Measurements from ENCODE around the gene PCDH12.

- TF ChIP-seq, protein P1, sequence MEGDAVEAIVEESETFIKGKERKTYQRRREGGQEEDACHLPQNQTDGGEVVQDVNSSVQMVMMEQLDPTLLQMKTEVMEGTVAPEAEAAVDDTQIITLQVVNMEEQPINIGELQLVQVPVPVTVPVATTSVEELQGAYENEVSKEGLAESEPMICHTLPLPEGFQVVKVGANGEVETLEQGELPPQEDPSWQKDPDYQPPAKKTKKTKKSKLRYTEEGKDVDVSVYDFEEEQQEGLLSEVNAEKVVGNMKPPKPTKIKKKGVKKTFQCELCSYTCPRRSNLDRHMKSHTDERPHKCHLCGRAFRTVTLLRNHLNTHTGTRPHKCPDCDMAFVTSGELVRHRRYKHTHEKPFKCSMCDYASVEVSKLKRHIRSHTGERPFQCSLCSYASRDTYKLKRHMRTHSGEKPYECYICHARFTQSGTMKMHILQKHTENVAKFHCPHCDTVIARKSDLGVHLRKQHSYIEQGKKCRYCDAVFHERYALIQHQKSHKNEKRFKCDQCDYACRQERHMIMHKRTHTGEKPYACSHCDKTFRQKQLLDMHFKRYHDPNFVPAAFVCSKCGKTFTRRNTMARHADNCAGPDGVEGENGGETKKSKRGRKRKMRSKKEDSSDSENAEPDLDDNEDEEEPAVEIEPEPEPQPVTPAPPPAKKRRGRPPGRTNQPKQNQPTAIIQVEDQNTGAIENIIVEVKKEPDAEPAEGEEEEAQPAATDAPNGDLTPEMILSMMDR (IDR thresholded peaks at IDR 0.05) = no peak
- TF ChIP-seq EZH2 (IDR thresholded peaks at IDR 0.05) = no peak
Observed at GRCh38 chr5:141909212-141909611, 48.8 kb downstream of the PCDH12 start.

Data from neural progenitor cell (in vitro differentiated cells).